Epithelial cell of esophagus (primary cell): Measurements from ENCODE around the gene HOXD12.

Experiments used
- DNase-seq: peaks from one replicate; pipeline ENCODE4 v3.0.0; 2010; ENCODE audit warnings: low read depth
- H3K4me3 ChIP-seq: 2 replicates; pipeline ENCODE4 v1.5.1; 2011; ENCODE audit warnings: mild to moderate bottlenecking, low read length, control low read depth
- TF ChIP-seq, protein P1 (sequence below): IDR thresholded peaks from 2 replicates; pipeline ENCODE4 v1.5.1; 2011; ENCODE audit warnings: low read depth, mild to moderate bottlenecking, low read length, control low read depth, inconsistent platforms; ENCODE audit not compliant: insufficient read depth; ENCODE audit errors: missing control alignments

The HOXD12 gene

DNA sequence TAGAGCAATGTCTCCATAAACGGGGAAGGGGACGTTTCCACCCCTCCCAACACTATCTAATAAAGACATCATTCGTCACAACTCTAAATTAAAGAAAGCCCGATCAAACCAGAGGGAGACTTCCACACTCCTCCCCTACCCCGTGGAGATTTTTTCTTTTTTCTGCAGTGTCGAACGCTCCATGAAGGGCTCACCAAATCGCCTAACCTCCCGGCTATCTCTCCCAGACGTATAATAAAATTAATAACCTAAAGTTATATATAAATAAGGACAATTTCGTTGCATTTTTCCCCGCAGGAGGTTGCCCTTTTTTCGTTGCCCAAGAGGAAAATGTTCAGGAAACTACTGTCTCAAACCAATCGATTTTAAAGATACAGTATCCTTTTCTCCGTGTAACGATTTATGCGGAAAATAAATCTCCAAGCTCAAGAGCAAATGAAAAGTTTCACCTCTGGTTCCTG, 18.2 kb upstream of the HOXD12 start:
- no peak overlapping the region for H3K4me3 ChIP-seq
- no peak for DNase-seq

DNA sequence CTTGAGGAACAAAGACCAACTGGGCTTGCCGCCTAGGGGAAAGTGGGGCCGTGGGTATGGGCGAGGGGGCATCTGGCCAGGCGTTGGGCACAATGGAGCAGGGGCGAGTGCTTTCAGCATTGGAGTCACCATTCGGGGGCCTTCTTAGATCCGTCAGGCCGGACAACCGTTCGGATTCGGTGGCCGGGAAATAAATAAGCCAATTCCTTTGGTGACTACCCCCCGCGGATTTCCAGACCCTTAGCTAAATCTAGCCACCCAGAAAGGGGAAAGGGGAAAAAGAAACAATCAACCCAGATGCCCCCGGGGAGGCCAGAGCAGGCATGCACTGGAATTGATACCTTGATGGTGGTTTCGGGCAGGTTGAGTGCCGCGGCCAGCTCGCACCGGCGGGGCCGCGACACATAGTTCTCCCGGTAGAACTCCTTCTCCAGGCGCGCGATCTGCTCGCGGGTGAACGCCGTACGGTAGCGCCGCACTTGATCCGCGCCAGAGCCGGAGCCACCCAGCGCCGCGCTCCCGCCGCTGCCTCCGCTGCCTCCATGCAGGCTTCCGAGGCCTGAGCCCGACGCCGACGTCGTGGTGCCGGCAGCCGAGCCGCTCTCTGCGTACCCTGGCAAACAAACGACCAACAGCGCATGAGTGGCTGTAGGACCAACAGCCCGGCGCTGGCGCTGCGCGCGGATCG, 17.6 kb upstream of the HOXD12 start:
- DNase-seq: no peak
- no peak overlapping the region for H3K4me3 ChIP-seq
- TF ChIP-seq, protein P1, sequence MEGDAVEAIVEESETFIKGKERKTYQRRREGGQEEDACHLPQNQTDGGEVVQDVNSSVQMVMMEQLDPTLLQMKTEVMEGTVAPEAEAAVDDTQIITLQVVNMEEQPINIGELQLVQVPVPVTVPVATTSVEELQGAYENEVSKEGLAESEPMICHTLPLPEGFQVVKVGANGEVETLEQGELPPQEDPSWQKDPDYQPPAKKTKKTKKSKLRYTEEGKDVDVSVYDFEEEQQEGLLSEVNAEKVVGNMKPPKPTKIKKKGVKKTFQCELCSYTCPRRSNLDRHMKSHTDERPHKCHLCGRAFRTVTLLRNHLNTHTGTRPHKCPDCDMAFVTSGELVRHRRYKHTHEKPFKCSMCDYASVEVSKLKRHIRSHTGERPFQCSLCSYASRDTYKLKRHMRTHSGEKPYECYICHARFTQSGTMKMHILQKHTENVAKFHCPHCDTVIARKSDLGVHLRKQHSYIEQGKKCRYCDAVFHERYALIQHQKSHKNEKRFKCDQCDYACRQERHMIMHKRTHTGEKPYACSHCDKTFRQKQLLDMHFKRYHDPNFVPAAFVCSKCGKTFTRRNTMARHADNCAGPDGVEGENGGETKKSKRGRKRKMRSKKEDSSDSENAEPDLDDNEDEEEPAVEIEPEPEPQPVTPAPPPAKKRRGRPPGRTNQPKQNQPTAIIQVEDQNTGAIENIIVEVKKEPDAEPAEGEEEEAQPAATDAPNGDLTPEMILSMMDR: no peak

More for the DNA sequence above, 18.2 kb upstream of the HOXD12 start:
- TF ChIP-seq, protein P1: no peak

DNA sequence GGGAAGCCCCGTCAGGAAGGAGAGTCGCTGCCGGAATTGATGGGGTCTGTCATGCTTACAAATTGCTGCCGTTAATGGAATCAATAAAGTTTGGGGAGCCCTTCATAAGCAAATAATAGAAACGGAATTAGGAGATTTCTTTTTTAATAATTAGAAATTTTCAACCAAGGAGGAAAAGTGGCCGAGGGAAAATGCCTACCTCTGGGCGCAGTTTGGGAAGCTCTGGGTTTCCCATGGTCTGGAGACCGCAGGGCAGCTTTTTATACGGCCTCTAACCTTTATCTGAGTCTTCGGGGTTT, 17.1 kb upstream of the HOXD12 start:
- DNase-seq: no peak
- H3K4me3 ChIP-seq: no peak overlapping the region
- TF ChIP-seq, protein P1: no peak

DNA sequence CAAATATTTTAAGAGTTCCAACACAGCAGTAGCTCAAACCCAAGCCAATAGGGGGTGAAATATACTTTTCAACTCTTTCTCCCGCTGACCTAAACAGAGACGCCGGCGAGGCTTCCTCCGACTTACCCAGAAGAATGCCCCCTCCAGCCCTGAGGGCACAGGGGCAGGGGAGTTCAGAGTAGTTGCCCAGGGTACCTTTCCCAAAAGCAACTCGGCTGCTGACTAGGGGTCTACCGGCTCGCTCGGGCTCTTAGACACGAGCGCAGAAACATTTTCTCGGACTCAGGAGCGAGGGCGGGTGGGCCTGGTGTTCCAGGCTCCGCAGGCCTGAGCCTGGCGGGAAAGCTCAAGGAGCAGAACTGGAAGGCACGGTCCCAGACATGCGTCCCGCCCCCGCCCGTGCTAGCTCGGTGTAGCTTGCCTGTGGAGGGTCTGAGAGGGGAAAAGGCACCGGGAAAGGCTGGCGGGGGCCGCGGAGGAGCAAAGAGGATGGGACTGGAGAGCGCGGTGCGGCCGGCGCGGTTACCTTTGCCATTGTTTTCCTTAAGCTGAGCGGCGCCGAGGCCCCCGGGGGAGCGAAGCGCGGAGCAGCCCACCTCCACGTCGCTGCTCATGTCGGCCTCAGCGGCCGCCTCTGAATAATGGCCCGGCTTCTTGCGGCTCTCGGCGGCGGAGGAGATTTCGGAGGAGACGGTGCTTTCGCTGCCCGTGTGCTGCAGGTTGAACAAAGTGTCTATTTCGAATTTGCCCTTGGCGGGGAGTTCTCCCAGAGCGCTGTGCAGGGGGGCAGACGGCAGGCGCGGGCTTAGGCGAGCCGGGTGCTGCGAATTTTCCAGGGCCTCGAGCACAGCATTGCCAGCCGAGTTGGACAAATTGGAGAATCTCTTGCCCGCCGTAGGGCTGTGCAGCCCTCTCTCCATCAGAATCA, 16.5 kb upstream of the HOXD12 start:
- H3K4me3 ChIP-seq: no peak overlapping the region
- TF ChIP-seq, protein P1: no peak
- DNase-seq: no peak

DNA sequence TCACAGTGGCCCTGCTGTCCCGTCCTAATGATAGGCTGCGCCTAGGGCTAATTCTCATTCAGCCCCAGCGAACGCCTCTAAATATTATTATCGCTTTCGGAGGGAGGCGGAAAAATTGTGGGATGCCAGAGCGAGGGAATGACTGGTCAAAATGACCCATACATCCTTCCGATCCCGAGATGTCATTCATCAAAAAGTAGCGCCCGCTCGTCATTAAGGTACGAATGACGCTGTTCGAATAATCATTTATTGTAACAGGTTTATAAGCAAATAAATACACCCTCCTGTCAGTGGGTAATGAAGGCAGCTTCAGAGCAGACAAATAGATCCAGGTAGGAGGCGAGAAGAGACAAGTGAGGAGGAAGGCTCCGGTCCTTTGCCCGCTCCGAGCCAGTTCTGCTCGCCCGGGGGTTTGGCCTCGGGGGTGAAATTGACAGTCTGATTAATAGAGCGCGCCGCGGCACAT, 15.8 kb upstream of the HOXD12 start, which contains the start of gene EVX2:
Gene EVX2, minus strand, starts transcription at position 167 of the 466 bp plus-strand sequence. CDS start 186 bp downstream, outside the sequence.
- no peak within 1 kb of the TSS for H3K4me3 ChIP-seq
- TF ChIP-seq, protein P1: no peak
- no peak for DNase-seq

DNA sequence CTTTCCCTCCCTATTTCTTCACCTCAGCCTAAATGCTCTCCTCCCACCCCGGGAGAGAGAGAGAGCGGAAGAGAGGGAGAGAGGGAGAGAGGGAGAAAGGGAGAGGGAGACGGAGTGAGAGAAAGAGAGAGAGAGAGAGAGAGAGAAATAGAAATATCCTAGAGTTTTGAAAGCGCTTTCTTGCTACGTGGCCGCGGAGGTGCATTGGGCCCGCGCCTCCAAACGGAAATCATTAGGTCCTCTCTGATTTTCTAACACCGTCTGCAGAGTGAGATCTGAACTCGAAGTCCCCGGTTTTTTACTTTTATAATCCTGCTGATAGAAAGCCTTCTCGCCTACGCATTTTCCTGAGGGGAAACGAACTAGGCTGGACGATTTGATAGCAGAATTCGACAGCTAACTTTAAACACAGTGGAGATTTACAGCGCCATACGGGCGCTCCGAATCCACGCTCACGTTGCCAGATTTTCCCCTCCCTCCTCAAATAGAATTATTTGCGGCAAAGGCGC, 14.9 kb upstream of the HOXD12 start:
- TF ChIP-seq, protein P1: no peak
- DNase-seq: no peak
- no peak overlapping the region for H3K4me3 ChIP-seq
